ES-I3 (cell line): ENCODE data around the gene GPR55.

Experiments
- H3K36me3 ChIP-seq: 2 replicates; pipeline ENCODE4 v1.6.1; 2013; ENCODE audit warnings: mild to moderate bottlenecking, low read length, control low read depth, moderate library complexity; ENCODE audit not compliant: insufficient read depth
- H3K4me1 ChIP-seq: 2 replicates; pipeline ENCODE4 v1.6.1; 2013; ENCODE audit warnings: mild to moderate bottlenecking, control low read depth, low read length; ENCODE audit not compliant: insufficient read depth
- H3K9ac ChIP-seq: 2 replicates; pipeline ENCODE4 v1.6.1; 2013; ENCODE audit warnings: low read depth, mild to moderate bottlenecking, low read length, moderate library complexity
- H3K9me3 ChIP-seq: 2 replicates; pipeline ENCODE4 v1.6.1; 2013; ENCODE audit warnings: mild to moderate bottlenecking, low read length, moderate library complexity; ENCODE audit not compliant: control insufficient read depth, insufficient read depth

The GPR55 gene

DNA sequence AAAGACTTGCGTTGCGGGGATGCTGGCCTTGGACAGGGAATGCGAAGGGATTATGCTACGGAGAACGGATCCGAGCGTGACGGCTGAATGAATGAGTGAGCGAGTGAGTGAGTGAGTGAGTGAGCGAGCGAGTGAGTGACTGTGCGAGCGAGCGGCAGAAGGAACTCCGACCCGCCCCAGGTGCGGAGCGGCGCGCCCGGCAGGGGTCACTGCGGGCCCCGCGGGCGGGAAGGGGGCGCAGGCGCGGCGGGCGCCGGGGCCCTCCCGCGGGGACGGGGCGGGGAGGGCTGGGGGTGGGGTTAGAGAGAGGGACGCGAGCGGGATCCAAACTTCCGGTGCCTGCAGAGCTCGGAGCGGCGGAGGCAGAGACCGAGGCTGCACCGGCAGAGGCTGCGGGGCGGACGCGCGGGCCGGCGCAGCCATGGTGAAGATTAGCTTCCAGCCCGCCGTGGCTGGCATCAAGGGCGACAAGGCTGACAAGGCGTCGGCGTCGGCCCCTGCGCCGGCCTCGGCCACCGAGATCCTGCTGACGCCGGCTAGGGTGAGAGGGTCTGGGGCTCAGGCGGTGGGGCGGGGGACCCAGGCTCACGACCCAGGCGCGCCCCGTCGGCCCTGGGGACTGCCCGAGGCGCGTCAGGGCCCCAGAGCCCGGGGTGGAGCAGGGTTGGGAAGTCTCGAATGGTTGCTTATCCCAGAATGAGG is 60.3 kb downstream of the GPR55 start, which contains the start of gene ITM2C:
TSS of gene ITM2C (plus strand) at position 338 of the 702 bp plus-strand sequence. CDS start at position 422, 84 bp downstream.
- Histone ChIP-seq H3K4me1 (peaks cover 43% of the 10 kb centered on the region), H3K36me3 (no peaks in the 10 kb centered on the region), H3K9ac (peak within 1 kb of the TSS; percentile 88), H3K9me3 (no peaks in the 10 kb centered on the region)

DNA sequence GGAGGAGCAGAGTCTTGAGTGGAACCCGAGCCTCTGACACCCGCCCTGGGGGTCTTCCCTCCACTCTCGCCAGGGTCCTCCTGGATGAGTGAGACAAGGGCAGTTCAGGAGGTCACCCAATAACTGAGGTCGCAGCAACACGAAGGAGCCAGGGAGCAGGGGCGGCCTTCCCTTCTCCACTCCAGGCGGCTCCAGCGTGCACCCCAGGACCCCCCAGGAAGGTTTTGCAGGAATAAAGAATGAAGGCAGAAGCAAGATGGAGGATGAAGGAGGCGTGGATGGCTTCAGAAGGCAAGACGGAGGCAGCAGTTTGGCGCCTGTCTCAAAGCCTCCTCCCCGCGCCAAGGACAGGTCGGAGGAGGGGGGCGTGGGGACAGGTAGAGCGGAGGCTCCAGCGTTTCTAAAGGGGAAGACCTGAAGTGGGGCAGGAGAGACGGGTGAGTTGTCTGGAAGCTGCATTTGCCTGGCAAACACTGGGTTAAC is 60.9 kb downstream of the GPR55 start:
- Histone ChIP-seq H3K4me1 (peaks cover 37% of the 10 kb centered on the region), H3K9ac (peak overlapping the region; percentile 47), H3K9me3 (no peaks in the 10 kb centered on the region), H3K36me3 (no peaks in the 10 kb centered on the region)

DNA sequence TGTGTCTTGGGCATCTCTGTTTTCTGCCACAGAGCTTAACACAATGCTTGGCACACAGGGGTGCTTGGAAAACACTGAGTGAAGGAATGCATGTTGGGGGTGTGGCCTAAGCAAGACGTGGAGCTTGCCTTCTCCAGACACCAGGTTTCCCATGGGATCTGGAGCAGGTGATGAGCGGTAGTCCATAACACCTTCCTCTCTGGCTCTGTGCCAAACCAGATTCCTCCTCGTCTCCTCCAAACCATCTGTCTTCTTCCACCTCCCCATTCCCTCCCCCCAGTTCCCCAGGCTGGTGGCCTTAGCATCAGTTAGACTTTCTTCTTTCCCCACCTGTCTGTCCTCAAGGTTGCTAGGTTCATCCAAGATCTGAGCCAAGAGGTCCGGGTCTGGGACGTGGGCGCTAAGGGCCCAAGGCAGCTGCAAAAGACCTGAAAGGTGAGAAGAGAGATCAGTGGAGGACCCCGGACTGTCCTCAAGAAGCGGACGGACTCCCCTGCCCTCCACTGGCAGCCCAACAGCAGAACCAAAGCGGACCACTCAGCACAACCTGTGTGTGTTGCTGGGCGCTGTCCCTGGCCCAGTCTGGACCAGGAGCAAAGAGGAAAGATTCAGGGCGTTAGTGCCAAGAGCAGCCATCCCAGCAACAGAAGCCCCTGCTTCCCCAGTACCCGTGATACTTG is 61.5 kb downstream of the GPR55 start:
- Histone ChIP-seq H3K9ac (peak overlapping the region; percentile 47), H3K36me3 (no peaks in the 10 kb centered on the region), H3K9me3 (no peaks in the 10 kb centered on the region), H3K4me1 (peaks cover 35% of the 10 kb centered on the region)

DNA sequence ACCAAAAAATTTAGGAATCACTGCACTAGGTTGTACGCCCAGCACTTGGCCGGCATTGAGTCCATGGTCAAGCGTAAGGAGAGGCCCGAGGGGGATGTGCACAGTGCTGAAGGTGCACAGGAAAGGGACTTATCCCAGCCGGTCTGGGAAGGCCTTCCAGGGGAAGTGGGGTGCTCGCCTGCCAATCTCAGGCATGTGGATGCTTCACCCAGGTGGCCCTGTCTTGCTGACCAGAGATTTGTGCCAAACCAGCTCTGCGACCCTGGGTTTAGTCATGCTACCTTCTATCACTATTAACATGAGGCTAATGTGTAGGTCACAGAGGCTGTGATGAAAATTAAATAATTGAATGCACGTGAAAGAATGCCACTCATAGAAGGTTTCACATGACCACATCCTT is 62.0 kb downstream of the GPR55 start:
- Histone ChIP-seq H3K9ac (no peak overlapping the region), H3K4me1 (peaks cover 31% of the 10 kb centered on the region), H3K36me3 (no peaks in the 10 kb centered on the region), H3K9me3 (no peaks in the 10 kb centered on the region)

DNA sequence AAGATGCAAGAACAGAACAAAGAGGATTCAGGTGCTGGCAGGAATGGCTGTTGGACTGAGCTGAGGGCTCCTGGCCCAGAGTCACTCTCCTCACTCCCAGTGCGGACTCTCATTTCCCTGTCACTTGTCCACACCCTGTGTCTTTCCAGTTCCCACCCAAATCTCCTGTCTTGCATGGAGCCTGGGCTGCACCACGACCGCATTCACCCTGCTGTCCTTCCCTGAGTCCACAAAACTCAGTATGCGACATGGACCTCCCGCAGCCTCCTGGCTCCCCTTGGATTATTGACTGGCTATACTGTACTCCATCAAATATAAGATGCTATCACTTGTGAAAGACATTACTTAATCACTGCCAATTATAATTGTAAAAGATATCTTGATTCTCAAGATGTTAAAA is 62.8 kb downstream of the GPR55 start:
- no peaks in the 10 kb centered on the region for H3K9me3 ChIP-seq
- H3K4me1 ChIP-seq: peaks cover 27% of the 10 kb centered on the region
- no peaks in the 10 kb centered on the region for H3K36me3 ChIP-seq
- H3K9ac ChIP-seq: no peak overlapping the region

DNA sequence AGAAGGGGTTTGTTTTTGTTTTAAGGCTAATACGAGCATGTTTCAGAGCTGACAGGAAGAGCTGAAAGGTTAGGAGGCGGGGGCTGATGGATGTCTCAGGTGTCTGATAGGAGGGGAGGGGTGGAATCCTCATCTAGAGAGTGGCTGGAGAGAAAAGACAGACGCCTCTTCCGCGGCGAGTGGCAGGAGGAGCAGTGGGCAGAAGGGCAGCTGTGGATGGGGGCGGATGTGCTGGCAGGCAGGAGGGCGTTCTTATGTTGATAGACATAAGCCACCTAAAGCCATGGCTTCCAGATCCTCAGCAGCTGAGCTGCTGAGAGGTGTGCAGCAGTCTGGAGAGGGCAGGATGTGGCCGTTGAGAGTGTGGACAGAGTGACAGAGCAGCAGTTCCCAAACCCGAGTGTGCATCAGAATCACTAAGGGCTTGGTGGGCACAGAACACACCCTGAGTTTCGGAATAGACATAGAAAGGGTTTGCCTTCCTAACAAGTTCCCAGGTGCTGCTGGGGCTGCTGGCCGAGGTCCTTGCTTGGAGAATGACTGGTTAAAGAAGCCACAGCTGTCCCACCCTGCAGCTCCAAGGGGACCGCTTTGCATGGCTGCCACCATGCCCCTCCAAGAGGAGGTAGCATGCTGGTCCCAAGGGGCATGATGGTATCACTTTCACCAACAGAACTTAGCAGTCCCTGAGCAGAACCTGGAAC is 63.3 kb downstream of the GPR55 start:
- no peaks in the 10 kb centered on the region for H3K9me3 ChIP-seq
- H3K4me1 ChIP-seq: peaks cover 21% of the 10 kb centered on the region
- H3K9ac ChIP-seq: no peak overlapping the region
- no peaks in the 10 kb centered on the region for H3K36me3 ChIP-seq
